ENCODE results near the gene BMI1.
"Not testable (repeated sequence)": the region's sequence is repeated elsewhere in the genome, so short reads cannot be mapped to it uniquely, and the experiment has no call there.

BMI1 gene

GRCh38 chr10:22357770-22358169 lies 36.9 kb downstream of the BMI1 start:
- not testable (repeated sequence) for H3K9me3 ChIP-seq (ENCODE audit: control insufficient read depth, low read length); H3K9ac ChIP-seq (ENCODE audit: low read length); H3K36me3 ChIP-seq (ENCODE audit: control insufficient read depth, insufficient read depth, low read length, severe bottlenecking); H3K4me3 ChIP-seq (ENCODE audit: low read length); H3K4me1 ChIP-seq (ENCODE audit: control insufficient read depth, insufficient read depth, low read length); H3K27me3 ChIP-seq (replicated peaks; ENCODE audit: control insufficient read depth, insufficient read depth, low read length); DNase-seq (ENCODE audit: low read depth)

DNA sequence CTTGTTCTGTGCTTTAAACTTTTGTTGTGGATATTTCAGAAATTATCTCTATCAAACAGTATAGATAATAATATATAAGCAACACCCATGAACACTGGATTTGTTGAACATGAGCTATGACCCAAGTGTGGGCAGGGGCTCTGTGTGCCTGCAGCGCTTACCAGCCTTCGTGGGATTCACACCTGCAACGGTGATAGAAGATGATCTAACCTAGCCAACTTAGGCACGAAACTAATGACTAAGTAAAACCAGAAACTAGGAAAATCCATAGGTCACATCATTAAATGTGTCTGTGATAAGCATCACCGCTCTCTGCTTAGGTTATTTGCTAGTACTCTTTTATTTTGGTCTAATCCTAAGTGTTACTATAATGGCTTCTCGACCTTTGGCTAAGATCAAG lies 42.4 kb downstream of the BMI1 start:
- Histone ChIP-seq H3K4me3 (ENCODE audit: low read length) (no peak overlapping the region), H3K4me1 (ENCODE audit: control insufficient read depth, insufficient read depth, low read length) (no peaks in the 10 kb centered on the region), H3K9ac (ENCODE audit: low read length) (no peak overlapping the region), H3K27me3 (replicated peaks; ENCODE audit: control insufficient read depth, insufficient read depth, low read length) (no peaks in the 10 kb centered on the region), H3K36me3 (ENCODE audit: control insufficient read depth, insufficient read depth, low read length, severe bottlenecking) (no peaks in the 10 kb centered on the region), H3K9me3 (ENCODE audit: control insufficient read depth, low read length) (no peaks in the 10 kb centered on the region)
- no peak for DNase-seq (ENCODE audit: low read depth)

- Histone ChIP-seq H3K36me3 (ENCODE audit: control insufficient read depth, insufficient read depth, low read length, severe bottlenecking) (no peaks in the 10 kb centered on the region), H3K4me3 (ENCODE audit: low read length) (no peak overlapping the region), H3K9ac (ENCODE audit: low read length) (no peak overlapping the region), H3K9me3 (ENCODE audit: control insufficient read depth, low read length) (no peaks in the 10 kb centered on the region), H3K4me1 (ENCODE audit: control insufficient read depth, insufficient read depth, low read length) (no peaks in the 10 kb centered on the region), H3K27me3 (replicated peaks; ENCODE audit: control insufficient read depth, insufficient read depth, low read length) (no peaks in the 10 kb centered on the region)
- DNase-seq (ENCODE audit: low read depth) = no peak
Measured at GRCh38 chr10:22364407-22365140, 43.7 kb downstream of the BMI1 start.

DNA sequence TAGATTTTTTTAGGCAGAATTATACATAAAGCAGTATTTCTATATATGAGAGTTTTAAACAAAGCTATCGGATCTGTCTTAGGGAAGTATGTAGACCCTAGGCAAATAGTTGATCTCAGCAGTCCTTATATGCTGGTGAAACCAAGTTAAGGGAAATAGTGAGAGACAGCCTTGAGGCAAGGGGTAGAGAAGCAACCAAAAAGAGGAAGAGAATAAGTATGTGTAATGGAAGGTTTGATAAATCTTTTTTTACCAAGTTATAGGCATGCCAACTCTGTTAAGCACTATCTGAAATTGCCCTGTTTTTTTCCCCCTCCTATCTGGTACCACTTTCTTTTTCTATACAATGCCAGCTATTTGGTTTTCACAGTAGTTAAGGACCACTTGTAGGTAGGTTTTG lies 44.3 kb downstream of the BMI1 start:
- DNase-seq (ENCODE audit: low read depth) = no peak
- H3K9ac ChIP-seq (ENCODE audit: low read length) = no peak overlapping the region

GRCh38 chr10:22365644-22366434 lies 44.9 kb downstream of the BMI1 start:
- Histone ChIP-seq H3K36me3 (ENCODE audit: control insufficient read depth, insufficient read depth, low read length, severe bottlenecking) (no peaks in the 10 kb centered on the region), H3K9me3 (ENCODE audit: control insufficient read depth, low read length) (no peaks in the 10 kb centered on the region), H3K4me3 (ENCODE audit: low read length) (no peak overlapping the region), H3K4me1 (ENCODE audit: control insufficient read depth, insufficient read depth, low read length) (no peaks in the 10 kb centered on the region), H3K9ac (ENCODE audit: low read length) (no peak overlapping the region), H3K27me3 (replicated peaks; ENCODE audit: control insufficient read depth, insufficient read depth, low read length) (no peaks in the 10 kb centered on the region)
- peak; percentile 39 for DNase-seq (ENCODE audit: low read depth)

More for the DNA sequence above, 44.3 kb downstream of the BMI1 start:
- Histone ChIP-seq H3K27me3 (replicated peaks; ENCODE audit: control insufficient read depth, insufficient read depth, low read length) (no peaks in the 10 kb centered on the region), H3K36me3 (ENCODE audit: control insufficient read depth, insufficient read depth, low read length, severe bottlenecking) (no peaks in the 10 kb centered on the region), H3K4me3 (ENCODE audit: low read length) (no peak overlapping the region), H3K9me3 (ENCODE audit: control insufficient read depth, low read length) (no peaks in the 10 kb centered on the region), H3K4me1 (ENCODE audit: control insufficient read depth, insufficient read depth, low read length) (no peaks in the 10 kb centered on the region)

DNA sequence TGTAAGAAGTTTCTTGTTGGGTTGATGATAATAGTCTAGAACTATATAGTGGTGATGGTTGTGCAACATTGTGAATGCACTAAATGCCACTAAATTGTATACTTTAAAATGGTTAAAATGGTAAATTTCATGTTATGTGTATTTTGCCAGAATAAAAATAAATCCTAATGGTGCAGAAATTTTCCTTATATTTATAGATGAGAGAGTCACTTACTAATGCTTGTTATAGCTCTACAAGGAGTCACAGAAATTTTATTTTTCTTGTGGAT lies 45.5 kb downstream of the BMI1 start:
- Histone ChIP-seq H3K9me3 (ENCODE audit: control insufficient read depth, low read length) (no peaks in the 10 kb centered on the region), H3K4me3 (ENCODE audit: low read length) (no peak overlapping the region), H3K9ac (ENCODE audit: low read length) (no peak overlapping the region), H3K4me1 (ENCODE audit: control insufficient read depth, insufficient read depth, low read length) (no peaks in the 10 kb centered on the region), H3K27me3 (replicated peaks; ENCODE audit: control insufficient read depth, insufficient read depth, low read length) (no peaks in the 10 kb centered on the region), H3K36me3 (ENCODE audit: control insufficient read depth, insufficient read depth, low read length, severe bottlenecking) (no peaks in the 10 kb centered on the region)
- DNase-seq (ENCODE audit: low read depth) = no peak

GRCh38 chr10:22366771-22367170 lies 45.9 kb downstream of the BMI1 start:
- no peak overlapping the region for H3K9ac ChIP-seq (ENCODE audit: low read length)
- no peaks in the 10 kb centered on the region for H3K4me1 ChIP-seq (ENCODE audit: control insufficient read depth, insufficient read depth, low read length)
- no peaks in the 10 kb centered on the region for H3K27me3 ChIP-seq (replicated peaks; ENCODE audit: control insufficient read depth, insufficient read depth, low read length)
- DNase-seq (ENCODE audit: low read depth) = no peak
- H3K4me3 ChIP-seq (ENCODE audit: low read length) = no peak overlapping the region
- H3K9me3 ChIP-seq (ENCODE audit: control insufficient read depth, low read length) = no peaks in the 10 kb centered on the region
- H3K36me3 ChIP-seq (ENCODE audit: control insufficient read depth, insufficient read depth, low read length, severe bottlenecking) = no peaks in the 10 kb centered on the region

- DNase-seq (ENCODE audit: low read depth) = no peak
- H3K9ac ChIP-seq (ENCODE audit: low read length) = no peak overlapping the region
- H3K36me3 ChIP-seq (ENCODE audit: control insufficient read depth, insufficient read depth, low read length, severe bottlenecking) = no peaks in the 10 kb centered on the region
- no peak overlapping the region for H3K4me3 ChIP-seq (ENCODE audit: low read length)
- H3K4me1 ChIP-seq (ENCODE audit: control insufficient read depth, insufficient read depth, low read length) = peaks cover under 1% of the 10 kb centered on the region
- H3K27me3 ChIP-seq (replicated peaks; ENCODE audit: control insufficient read depth, insufficient read depth, low read length) = no peaks in the 10 kb centered on the region
- no peaks in the 10 kb centered on the region for H3K9me3 ChIP-seq (ENCODE audit: control insufficient read depth, low read length)
Measured at GRCh38 chr10:22367471-22367870, 46.6 kb downstream of the BMI1 start.

DNA sequence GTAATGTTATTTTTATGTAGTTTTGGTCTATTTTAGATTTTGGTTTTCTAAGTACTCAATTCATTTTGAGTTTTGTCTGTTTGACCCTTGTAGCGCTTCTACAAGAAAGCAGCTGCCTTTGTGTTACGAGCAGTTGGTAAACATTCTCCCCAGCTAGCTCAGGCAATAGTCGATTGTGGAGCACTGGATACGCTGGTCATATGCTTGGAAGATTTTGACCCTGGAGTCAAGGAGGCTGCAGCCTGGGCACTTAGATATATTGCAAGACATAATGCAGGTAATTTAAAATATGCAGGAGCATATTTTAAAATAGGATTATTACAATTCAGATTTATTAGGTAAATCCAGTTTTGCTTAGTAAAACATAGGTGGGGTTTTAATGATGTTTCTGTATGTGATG lies 47.5 kb downstream of the BMI1 start:
- no peak for DNase-seq (ENCODE audit: low read depth)
- H3K4me1 ChIP-seq (ENCODE audit: control insufficient read depth, insufficient read depth, low read length) = peaks cover 7% of the 10 kb centered on the region
- no peak overlapping the region for H3K4me3 ChIP-seq (ENCODE audit: low read length)
- H3K36me3 ChIP-seq (ENCODE audit: control insufficient read depth, insufficient read depth, low read length, severe bottlenecking) = no peaks in the 10 kb centered on the region
- H3K9ac ChIP-seq (ENCODE audit: low read length) = no peak overlapping the region
- no peaks in the 10 kb centered on the region for H3K27me3 ChIP-seq (replicated peaks; ENCODE audit: control insufficient read depth, insufficient read depth, low read length)
- H3K9me3 ChIP-seq (ENCODE audit: control insufficient read depth, low read length) = no peaks in the 10 kb centered on the region

- H3K9ac ChIP-seq (ENCODE audit: low read length) = no peak overlapping the region
- H3K27me3 ChIP-seq (replicated peaks; ENCODE audit: control insufficient read depth, insufficient read depth, low read length) = no peaks in the 10 kb centered on the region
- no peak overlapping the region for H3K4me3 ChIP-seq (ENCODE audit: low read length)
- H3K9me3 ChIP-seq (ENCODE audit: control insufficient read depth, low read length) = no peaks in the 10 kb centered on the region
- no peak for DNase-seq (ENCODE audit: low read depth)
- H3K36me3 ChIP-seq (ENCODE audit: control insufficient read depth, insufficient read depth, low read length, severe bottlenecking) = no peaks in the 10 kb centered on the region
- peaks cover 7% of the 10 kb centered on the region for H3K4me1 ChIP-seq (ENCODE audit: control insufficient read depth, insufficient read depth, low read length)
Measured at GRCh38 chr10:22368981-22369380, 48.1 kb downstream of the BMI1 start.

DNA sequence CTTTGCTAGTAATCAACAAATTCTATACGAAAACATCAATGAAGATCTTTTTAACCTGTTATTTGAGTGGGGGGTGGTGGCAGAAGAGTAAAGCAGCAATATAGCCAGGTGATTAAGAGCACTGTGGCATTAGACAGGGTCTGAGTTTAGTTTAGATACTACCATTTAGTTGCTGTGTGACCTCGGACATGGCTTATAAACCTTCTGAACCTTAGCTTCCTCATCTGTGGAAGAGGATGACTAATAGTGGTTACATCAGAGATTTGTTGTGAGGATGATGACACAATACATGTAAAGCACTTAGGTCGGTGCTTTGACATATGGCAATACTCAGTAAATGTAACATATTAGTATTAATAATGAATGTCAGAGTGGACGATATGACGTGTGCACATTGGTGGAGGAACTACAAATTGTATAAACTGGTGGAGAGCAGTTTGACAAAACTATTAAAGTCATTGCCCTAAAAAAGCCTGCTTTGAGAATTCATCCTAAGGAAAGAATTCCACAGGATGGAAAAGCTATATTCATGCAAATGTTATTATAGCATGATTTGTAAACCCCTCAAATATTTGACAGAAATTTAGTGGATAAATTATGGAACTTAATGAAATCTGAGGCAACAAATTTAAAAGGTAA lies 48.7 kb downstream of the BMI1 start:
- Histone ChIP-seq H3K4me3 (ENCODE audit: low read length) (no peak overlapping the region), H3K9ac (ENCODE audit: low read length) (no peak overlapping the region), H3K36me3 (ENCODE audit: control insufficient read depth, insufficient read depth, low read length, severe bottlenecking) (no peaks in the 10 kb centered on the region), H3K4me1 (ENCODE audit: control insufficient read depth, insufficient read depth, low read length) (peaks cover 7% of the 10 kb centered on the region), H3K9me3 (ENCODE audit: control insufficient read depth, low read length) (no peaks in the 10 kb centered on the region), H3K27me3 (replicated peaks; ENCODE audit: control insufficient read depth, insufficient read depth, low read length) (no peaks in the 10 kb centered on the region)
- no peak for DNase-seq (ENCODE audit: low read depth)
